Measurements from ENCODE around the gene AKAP12. TPM values are rescaled to one million over a fixed set of nuclear protein-coding genes. Genes with fewer than 3 reads are reported as not detected.

Gene AKAP12
- total RNA-seq, 3 donors from 2014 or later (not counting 1 experiment from before 2014, with no cell fraction given) = 0.07 to 17.6 (median 0.75) TPM

DNA sequence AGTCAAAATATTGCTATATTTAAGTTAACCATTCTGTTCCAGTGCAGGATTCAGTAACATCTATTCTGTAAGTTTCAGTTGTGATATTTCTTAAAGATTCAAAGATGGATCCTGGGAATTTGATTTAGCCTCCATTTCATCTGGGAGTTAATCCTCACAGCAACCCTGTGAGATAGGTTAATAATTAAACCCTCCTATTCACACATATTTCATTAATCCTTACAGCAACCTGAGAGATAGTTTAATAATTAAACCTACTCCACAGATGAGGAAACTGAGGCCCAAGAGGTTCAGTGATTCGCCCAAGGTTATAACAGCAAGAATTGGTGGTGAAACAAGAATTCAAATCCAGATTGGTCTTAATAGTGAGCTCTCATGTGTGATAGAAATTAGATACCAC is 162.5 kb downstream of the AKAP12 start:
- no peaks in the 10 kb centered on the region for H3K27me3 ChIP-seq (ENCODE audit: control insufficient read depth, insufficient read depth, low read length)
- H3K9me3 Mint-ChIP-seq = no peaks in the 10 kb centered on the region
- peaks cover 29% of the 10 kb centered on the region for H3K36me3 ChIP-seq (ENCODE audit: control insufficient read depth, insufficient read depth, low read length)
- no peak overlapping the region for H3K4me3 Mint-ChIP-seq
- peaks cover 37 to 43% of the 10 kb centered on the region in 2 donors for H3K4me1 Mint-ChIP-seq
- DNase-seq = no peak
- intact Hi-C loops (cut with micrococcal nuclease) = no loop called here
- WGBS (ENCODE audit: insufficient coverage) = 100% methylated on average over 1 of the region's 1 CpG
- H3K27ac ChIP-seq (ENCODE audit: low read length) = no peak overlapping the region
- peak overlapping the region; percentile 29 to 67 for H3K27ac Mint-ChIP-seq
- H3K4me1 ChIP-seq (ENCODE audit: control insufficient read depth, insufficient read depth, low read length) = peaks cover 11% of the 10 kb centered on the region
- TF ChIP-seq, protein P1, sequence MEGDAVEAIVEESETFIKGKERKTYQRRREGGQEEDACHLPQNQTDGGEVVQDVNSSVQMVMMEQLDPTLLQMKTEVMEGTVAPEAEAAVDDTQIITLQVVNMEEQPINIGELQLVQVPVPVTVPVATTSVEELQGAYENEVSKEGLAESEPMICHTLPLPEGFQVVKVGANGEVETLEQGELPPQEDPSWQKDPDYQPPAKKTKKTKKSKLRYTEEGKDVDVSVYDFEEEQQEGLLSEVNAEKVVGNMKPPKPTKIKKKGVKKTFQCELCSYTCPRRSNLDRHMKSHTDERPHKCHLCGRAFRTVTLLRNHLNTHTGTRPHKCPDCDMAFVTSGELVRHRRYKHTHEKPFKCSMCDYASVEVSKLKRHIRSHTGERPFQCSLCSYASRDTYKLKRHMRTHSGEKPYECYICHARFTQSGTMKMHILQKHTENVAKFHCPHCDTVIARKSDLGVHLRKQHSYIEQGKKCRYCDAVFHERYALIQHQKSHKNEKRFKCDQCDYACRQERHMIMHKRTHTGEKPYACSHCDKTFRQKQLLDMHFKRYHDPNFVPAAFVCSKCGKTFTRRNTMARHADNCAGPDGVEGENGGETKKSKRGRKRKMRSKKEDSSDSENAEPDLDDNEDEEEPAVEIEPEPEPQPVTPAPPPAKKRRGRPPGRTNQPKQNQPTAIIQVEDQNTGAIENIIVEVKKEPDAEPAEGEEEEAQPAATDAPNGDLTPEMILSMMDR (IDR thresholded peaks at IDR 0.05) = no peak
- H3K27me3 Mint-ChIP-seq (ENCODE audit: low read depth in 2 of 2) = no peaks in the 10 kb centered on the region
- no peak for ATAC-seq
- H3K4me3 ChIP-seq (ENCODE audit: low read length) = no peak overlapping the region
- no peaks in the 10 kb centered on the region for H3K9me3 ChIP-seq (ENCODE audit: control insufficient read depth, insufficient read depth, low read length)
- no peaks in the 10 kb centered on the region for H3K36me3 Mint-ChIP-seq

DNA sequence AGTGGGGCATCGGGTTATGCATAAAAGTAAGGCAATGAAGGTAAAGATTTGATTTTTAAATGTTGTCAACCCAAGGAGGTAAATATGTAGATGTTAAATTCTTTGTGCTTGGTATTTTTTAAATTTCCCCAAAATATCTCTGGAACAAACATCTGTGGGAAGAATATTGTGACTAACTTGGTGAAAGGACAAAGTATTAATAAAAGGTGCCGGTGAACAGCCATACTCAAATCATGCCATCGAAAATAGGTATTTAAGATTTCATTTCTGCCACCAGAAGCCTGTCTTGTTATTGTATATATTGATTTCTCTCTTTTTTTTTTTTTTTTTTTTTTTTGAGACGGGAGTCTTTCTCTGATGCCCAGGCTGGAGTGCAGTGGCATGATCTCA is 164.1 kb downstream of the AKAP12 start:
- intact Hi-C loops (cut with micrococcal nuclease) = no loop called here
- H3K4me3 Mint-ChIP-seq = no peak overlapping the region

More for the DNA sequence above, 164.1 kb downstream of the AKAP12 start:
- Histone ChIP-seq H3K36me3 (ENCODE audit: control insufficient read depth, insufficient read depth, low read length) (peaks cover 29% of the 10 kb centered on the region), H3K4me3 (ENCODE audit: low read length) (no peak overlapping the region), H3K9me3 (ENCODE audit: control insufficient read depth, insufficient read depth, low read length) (no peaks in the 10 kb centered on the region), H3K27me3 (ENCODE audit: control insufficient read depth, insufficient read depth, low read length) (no peaks in the 10 kb centered on the region), H3K4me1 (ENCODE audit: control insufficient read depth, insufficient read depth, low read length) (peaks cover 11% of the 10 kb centered on the region), H3K27ac (ENCODE audit: low read length) (no peak overlapping the region)
- H3K9me3 Mint-ChIP-seq = no peaks in the 10 kb centered on the region
- H3K27me3 Mint-ChIP-seq (ENCODE audit: low read depth in 2 of 2) = no peaks in the 10 kb centered on the region
- TF ChIP-seq, protein P1 (IDR thresholded peaks at IDR 0.05) = no peak
- WGBS (ENCODE audit: insufficient coverage) = 91% methylated on average over 3 of the region's 4 CpGs
- H3K36me3 Mint-ChIP-seq = no peaks in the 10 kb centered on the region
- DNase-seq = no peak
- peaks cover 40 to 46% of the 10 kb centered on the region in 2 donors for H3K4me1 Mint-ChIP-seq
- peak overlapping the region; percentile 63 to 67 for H3K27ac Mint-ChIP-seq
- ATAC-seq = no peak

Other genes with a start within 250 kb of the AKAP12 start
- gene ZBTB2, start 151.6 kb downstream of the AKAP12 start, total RNA-seq = 10 to 100 TPM; 27.4 to 36.9 (median 29.9) TPM
- 10 to 100 TPM; 10.6 to 14.7 (median 11.3) TPM for gene RMND1, start 212.2 kb downstream of the AKAP12 start, total RNA-seq

All from natural killer cell (primary cell).